Endometrial microvascular endothelial cells (primary cell): ENCODE data around the gene PCYT1B. TPM values are rescaled to one million over a fixed set of nuclear protein-coding genes. Genes with fewer than 3 reads are reported as not detected.

Experiments used
- in situ Hi-C: cut with HindIII; loops from 2 replicates; pipeline ENCODE4 v1.10.0; 2017; ENCODE audit warnings: low sequenced_read_pairs, low pct_unique_long_range_greater_than_20kb; ENCODE audit errors: inconsistent ontology term
- total RNA-seq: library from RNA; depleted of rRNA; stranded (reverse); fragments of >200 nt; gene quantifications from one replicate; pipeline ENCODE4 v1.2.3, GENCODE V29; 2015; ENCODE audit errors: inconsistent ontology term

The PCYT1B gene
- total RNA-seq, 1 donor from 2014 or later, result not detected

GRCh38 chrX:24553011-24553410 lies 94.1 kb downstream of the PCYT1B start:
- in situ Hi-C loops, result no loop called here

- in situ Hi-C loops, result no loop called here
Measured at GRCh38 chrX:24550166-24550565, 97.0 kb downstream of the PCYT1B start.

GRCh38 chrX:24547961-24548360 lies 99.2 kb downstream of the PCYT1B start:
- in situ Hi-C loops, result no loop called here

- in situ Hi-C loops, result no loop called here
Measured at GRCh38 chrX:24542756-24543155, 104.4 kb downstream of the PCYT1B start.

- in situ Hi-C loops, result no loop called here
Measured at GRCh38 chrX:24536551-24536950, 110.6 kb downstream of the PCYT1B start.

GRCh38 chrX:24528605-24529004 lies 118.5 kb downstream of the PCYT1B start:
- in situ Hi-C loops, result no loop called here

GRCh38 chrX:24526616-24527015 lies 120.5 kb downstream of the PCYT1B start:
- in situ Hi-C loops, result no loop called here

- in situ Hi-C loops, result no loop called here
Measured at GRCh38 chrX:24525455-24525854, 121.7 kb downstream of the PCYT1B start.

- in situ Hi-C loops, result no loop called here
Measured at GRCh38 chrX:24520472-24520871, 126.7 kb downstream of the PCYT1B start.

GRCh38 chrX:24515447-24515846 lies 131.7 kb downstream of the PCYT1B start:
- in situ Hi-C loops, result no loop called here

- in situ Hi-C loops, result no loop called here
Measured at GRCh38 chrX:24513416-24513815, 133.7 kb downstream of the PCYT1B start.

GRCh38 chrX:24508375-24508774 lies 138.8 kb downstream of the PCYT1B start:
- in situ Hi-C loops, result no loop called here

Other genes starting within 250 kb of the PCYT1B start
- 8.8 TPM for gene PDK3, start 182.1 kb downstream of the PCYT1B start, total RNA-seq
- 12.4 TPM for gene POLA1, start 46.6 kb upstream of the PCYT1B start, total RNA-seq